Fibroblast of skin of left biceps (primary cell): Measurements from ENCODE around the gene ZBTB7C.

Source experiments
- DNase-seq, 2 experiments: peaks; one replicate each; pipeline ENCODE4 v3.0.0-alpha.2; 2013; ENCODE audit warnings: low read depth in 2 of 2

The ZBTB7C gene

GRCh38 chr18:48123324-48123723 lies 285.9 kb downstream of the ZBTB7C start:
- no peak for DNase-seq

GRCh38 chr18:48122816-48123215 lies 286.4 kb downstream of the ZBTB7C start:
- DNase-seq = no peak

GRCh38 chr18:48122376-48122775 lies 286.8 kb downstream of the ZBTB7C start:
- DNase-seq = no peak

- no peak for DNase-seq
These were observed 287.4 kb downstream of the ZBTB7C start for GRCh38 chr18:48121752-48122151.

GRCh38 chr18:48119204-48119603 lies 290.0 kb downstream of the ZBTB7C start:
- DNase-seq = no peak

GRCh38 chr18:48116873-48117630 lies 292.1 kb downstream of the ZBTB7C start:
- no peak for DNase-seq

- DNase-seq = no peak
These were observed 293.2 kb downstream of the ZBTB7C start for GRCh38 chr18:48116017-48116416.

- no peak for DNase-seq
These were observed 295.5 kb downstream of the ZBTB7C start for GRCh38 chr18:48113691-48114090.

GRCh38 chr18:48111587-48111986 lies 297.6 kb downstream of the ZBTB7C start:
- no peak for DNase-seq

- DNase-seq = no peak
These were observed 298.4 kb downstream of the ZBTB7C start for GRCh38 chr18:48110797-48111196.

GRCh38 chr18:48109961-48110493 lies 299.2 kb downstream of the ZBTB7C start:
- no peak for DNase-seq

GRCh38 chr18:48108136-48108535 lies 301.0 kb downstream of the ZBTB7C start:
- DNase-seq = no peak

- no peak for DNase-seq
These were observed 302.0 kb downstream of the ZBTB7C start for GRCh38 chr18:48106976-48107781.

- DNase-seq = no peak
These were observed 302.7 kb downstream of the ZBTB7C start for GRCh38 chr18:48106498-48106897.

- DNase-seq = no peak
These were observed 303.9 kb downstream of the ZBTB7C start for GRCh38 chr18:48105317-48105716.

GRCh38 chr18:48104705-48105104 lies 304.5 kb downstream of the ZBTB7C start:
- DNase-seq = no peak

GRCh38 chr18:48100651-48101165 lies 308.5 kb downstream of the ZBTB7C start:
- no peak for DNase-seq

GRCh38 chr18:48100165-48100575 lies 309.0 kb downstream of the ZBTB7C start:
- no peak for DNase-seq

- no peak for DNase-seq
These were observed 309.6 kb downstream of the ZBTB7C start for GRCh38 chr18:48099481-48100164.

GRCh38 chr18:48098538-48098937 lies 310.6 kb downstream of the ZBTB7C start:
- DNase-seq = no peak

- no peak for DNase-seq
These were observed 311.2 kb downstream of the ZBTB7C start for GRCh38 chr18:48098007-48098406.

- DNase-seq = no peak
These were observed 313.5 kb downstream of the ZBTB7C start for GRCh38 chr18:48095726-48096125.
